ENCODE results near the gene FAHD1.

DNA sequence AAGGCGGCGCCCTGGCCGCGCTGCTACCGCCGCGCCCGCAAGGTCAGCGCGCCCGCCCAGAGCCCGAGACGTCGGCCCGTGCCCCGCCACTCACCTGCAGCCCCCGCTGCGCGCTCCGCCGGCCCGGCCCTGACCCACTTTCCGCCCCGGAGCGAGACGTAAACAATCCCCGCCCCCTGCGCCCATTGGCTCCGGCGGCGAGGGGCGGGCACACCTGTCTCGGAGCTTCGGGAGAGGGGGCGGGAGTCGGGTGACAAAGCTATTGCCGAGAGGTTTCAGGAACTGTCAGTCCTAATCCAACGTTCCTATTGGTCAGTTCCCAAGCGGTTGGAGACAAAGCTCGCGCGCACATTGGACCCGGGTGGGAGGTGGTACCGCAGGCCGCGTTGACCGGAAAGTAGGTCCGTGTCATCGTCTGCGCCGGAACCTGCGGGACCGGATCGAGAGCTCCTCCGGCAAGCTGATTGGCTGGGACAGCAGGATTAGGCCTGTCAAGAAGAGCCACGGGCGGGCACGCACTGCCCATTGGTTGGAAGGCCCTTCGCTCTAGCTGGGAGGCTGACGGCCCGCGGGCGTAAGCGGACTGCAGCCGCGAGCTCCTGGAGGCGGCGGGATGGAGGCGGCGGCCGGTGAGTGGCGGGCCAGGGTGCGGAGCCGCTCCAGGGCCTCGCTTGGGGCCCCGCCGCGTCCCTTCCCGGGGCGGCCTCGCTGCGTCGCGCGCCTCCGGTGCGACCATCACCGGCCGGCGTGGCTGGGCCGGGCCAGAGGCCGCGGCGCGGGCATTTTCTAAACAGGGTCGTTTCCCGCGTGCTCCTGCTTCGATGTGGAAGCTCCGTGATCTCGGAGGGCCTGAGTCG, 44.4 kb upstream of the FAHD1 start, which contains the start of the genes NUBP2 and SPSB3:
- TF ChIP-seq, protein P1, sequence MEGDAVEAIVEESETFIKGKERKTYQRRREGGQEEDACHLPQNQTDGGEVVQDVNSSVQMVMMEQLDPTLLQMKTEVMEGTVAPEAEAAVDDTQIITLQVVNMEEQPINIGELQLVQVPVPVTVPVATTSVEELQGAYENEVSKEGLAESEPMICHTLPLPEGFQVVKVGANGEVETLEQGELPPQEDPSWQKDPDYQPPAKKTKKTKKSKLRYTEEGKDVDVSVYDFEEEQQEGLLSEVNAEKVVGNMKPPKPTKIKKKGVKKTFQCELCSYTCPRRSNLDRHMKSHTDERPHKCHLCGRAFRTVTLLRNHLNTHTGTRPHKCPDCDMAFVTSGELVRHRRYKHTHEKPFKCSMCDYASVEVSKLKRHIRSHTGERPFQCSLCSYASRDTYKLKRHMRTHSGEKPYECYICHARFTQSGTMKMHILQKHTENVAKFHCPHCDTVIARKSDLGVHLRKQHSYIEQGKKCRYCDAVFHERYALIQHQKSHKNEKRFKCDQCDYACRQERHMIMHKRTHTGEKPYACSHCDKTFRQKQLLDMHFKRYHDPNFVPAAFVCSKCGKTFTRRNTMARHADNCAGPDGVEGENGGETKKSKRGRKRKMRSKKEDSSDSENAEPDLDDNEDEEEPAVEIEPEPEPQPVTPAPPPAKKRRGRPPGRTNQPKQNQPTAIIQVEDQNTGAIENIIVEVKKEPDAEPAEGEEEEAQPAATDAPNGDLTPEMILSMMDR (IDR thresholded peaks at IDR 0.05) = no peak
- peak; percentile 49 for TF ChIP-seq POLR2A (IDR thresholded peaks at IDR 0.05)
